Measurements from ENCODE around the gene MTMR2.

- TF ChIP-seq POLR2A (IDR thresholded peaks at IDR 0.05; ENCODE audit: low read length) = no peak
- no peak for TF ChIP-seq GATA1 (IDR thresholded peaks at IDR 0.05; ENCODE audit: low read depth, low read length)
Measured at GRCh38 chr11:95867105-95867504, 56.8 kb downstream of the MTMR2 start.
